ENCODE results near the gene TRIP4. TPM values are rescaled to one million over a fixed set of nuclear protein-coding genes. Genes with fewer than 3 reads are reported as not detected.

The TRIP4 gene
- total RNA-seq, 1 experiment from 2014 or later = 18.3 TPM

- no peak for ATAC-seq
- Histone ChIP-seq H3K36me3 (ENCODE audit: control insufficient read depth in 1 of 2, insufficient read depth in 2 of 2, low read length in 2 of 2) (peaks cover 3 to 6% of the 10 kb centered on the region in 2 experiments; a peak in 2 of 4 replicates), H3K27ac (ENCODE audit: low read depth, low read length) (no peak overlapping the region), H3K27me3 (ENCODE audit: insufficient read depth, low read length) (no peaks in the 10 kb centered on the region), H3K79me2 (ENCODE audit: insufficient read depth, low read length) (no peaks in the 10 kb centered on the region), H3K9me2 (ENCODE audit: insufficient read depth) (no peaks in the 10 kb centered on the region), H3K4me2 (ENCODE audit: low read length) (no peak overlapping the region), H3K4me1 (ENCODE audit: control insufficient read depth in 1 of 2, insufficient read depth in 2 of 2, low read length in 2 of 2) (no peaks in the 10 kb centered on the region; a peak in 1 of 4 replicates), H4K20me1 (ENCODE audit: insufficient read depth) (no peaks in the 10 kb centered on the region), H3K4me3 (replicated peaks in 1 of 2; ENCODE audit: low read depth in 1 of 2, low read length in 2 of 2) (no peak overlapping the region), H2AFZ (ENCODE audit: low read depth, low read length, poor library complexity, severe bottlenecking) (no peak overlapping the region), H3K9ac (ENCODE audit: low read length) (no peak overlapping the region), H3K9me3 (ENCODE audit: control insufficient read depth in 1 of 2, insufficient read depth in 1 of 2, low read depth in 1 of 2, low read length in 2 of 2) (no peaks in the 10 kb centered on the region)
- RAD21 ChIA-PET (ENCODE audit: low non-redundant PET in 1 of 2, low total read pairs in 2 of 2, uncharacterized antibody in 2 of 2, unreplicated experiment in 2 of 2) = no interaction called here
- intact Hi-C loops (cut with micrococcal nuclease) = loop anchor here (5.0 kb wide), 1 partner anchor 302 kb away; no protein-coding TSS in a partner anchor
- DNase-seq (ENCODE audit: low read depth, low spot score) = no peak
- TF ChIP-seq ZBTB33 (IDR thresholded peaks at IDR 0.05; ENCODE audit: extremely low read depth, insufficient replicate concordance, low read length) (no peak), EZH2phosphoT487 (IDR thresholded peaks at IDR 0.05; ENCODE audit: borderline replicate concordance) (no peak), ZNF274 (IDR thresholded peaks at IDR 0.05; ENCODE audit: low read depth, low read length) (no peak), SIN3A (IDR thresholded peaks at IDR 0.05; ENCODE audit: low read depth) (no peak), TCF7L2 (IDR thresholded peaks at IDR 0.05; ENCODE audit: borderline replicate concordance, extremely low read depth, insufficient read depth, insufficient read length) (no peak), POLR2AphosphoS5 (IDR thresholded peaks at IDR 0.05; ENCODE audit: low read depth, low read length) (no peak), CEBPB (IDR thresholded peaks at IDR 0.05; ENCODE audit: low read depth) (no peak), YY1 (IDR thresholded peaks at IDR 0.05; ENCODE audit: extremely low read depth, insufficient replicate concordance, low read depth, low read length) (no peak), REST (IDR thresholded peaks at IDR 0.05; ENCODE audit: low read depth) (no peak), CBX3 (IDR thresholded peaks at IDR 0.05; ENCODE audit: low read depth) (no peak)
- POLR2A ChIA-PET = no interaction called here
- CTCF ChIA-PET = interaction anchor here (0.9 to 1.5 kb wide), 3 partner anchors 228 to 303 kb away, joined by 3 read pairs; no protein-coding TSS in a partner anchor
- BruUV-seq (replicated peaks) = no TSS peak
Observed at GRCh38 chr15:64425221-64425620, 37.6 kb downstream of the TRIP4 start.

All from HCT116 (cell line).